Ureter (tissue), 1 donor: Measurements from ENCODE around the gene OR10G4. TPM values are rescaled to one million over a fixed set of nuclear protein-coding genes. Genes with fewer than 3 reads are reported as not detected.
"Not testable (repeated sequence)": the region's sequence is repeated elsewhere in the genome, so short reads cannot be mapped to it uniquely, and the experiment has no call there.

Experiments
- DNase-seq: peaks from one replicate; pipeline ENCODE4 v3.0.0-alpha.2; 2020; ENCODE audit warnings: low spot score
- total RNA-seq: library from RNA; stranded (reverse); gene quantifications from one replicate; pipeline ENCODE4 v1.2.4, GENCODE V29; 2023
- donor health status: DM: yes; HTN: yes; CAD: no.

Gene OR10G4, protein sequence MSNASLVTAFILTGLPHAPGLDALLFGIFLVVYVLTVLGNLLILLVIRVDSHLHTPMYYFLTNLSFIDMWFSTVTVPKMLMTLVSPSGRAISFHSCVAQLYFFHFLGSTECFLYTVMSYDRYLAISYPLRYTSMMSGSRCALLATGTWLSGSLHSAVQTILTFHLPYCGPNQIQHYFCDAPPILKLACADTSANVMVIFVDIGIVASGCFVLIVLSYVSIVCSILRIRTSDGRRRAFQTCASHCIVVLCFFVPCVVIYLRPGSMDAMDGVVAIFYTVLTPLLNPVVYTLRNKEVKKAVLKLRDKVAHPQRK
- total RNA-seq: not detected

- DNase-seq: no peak
Measured at GRCh38 chr11:124012697-124013096, at the start of gene OR10G4. TSS of gene OR10G4 (plus strand) at chr11:124012997. CDS start at chr11:124015575, 2,578 bp downstream.

GRCh38 chr11:123973816-123974215 lies 39.0 kb upstream of the OR10G4 start:
- no peak for DNase-seq

DNA sequence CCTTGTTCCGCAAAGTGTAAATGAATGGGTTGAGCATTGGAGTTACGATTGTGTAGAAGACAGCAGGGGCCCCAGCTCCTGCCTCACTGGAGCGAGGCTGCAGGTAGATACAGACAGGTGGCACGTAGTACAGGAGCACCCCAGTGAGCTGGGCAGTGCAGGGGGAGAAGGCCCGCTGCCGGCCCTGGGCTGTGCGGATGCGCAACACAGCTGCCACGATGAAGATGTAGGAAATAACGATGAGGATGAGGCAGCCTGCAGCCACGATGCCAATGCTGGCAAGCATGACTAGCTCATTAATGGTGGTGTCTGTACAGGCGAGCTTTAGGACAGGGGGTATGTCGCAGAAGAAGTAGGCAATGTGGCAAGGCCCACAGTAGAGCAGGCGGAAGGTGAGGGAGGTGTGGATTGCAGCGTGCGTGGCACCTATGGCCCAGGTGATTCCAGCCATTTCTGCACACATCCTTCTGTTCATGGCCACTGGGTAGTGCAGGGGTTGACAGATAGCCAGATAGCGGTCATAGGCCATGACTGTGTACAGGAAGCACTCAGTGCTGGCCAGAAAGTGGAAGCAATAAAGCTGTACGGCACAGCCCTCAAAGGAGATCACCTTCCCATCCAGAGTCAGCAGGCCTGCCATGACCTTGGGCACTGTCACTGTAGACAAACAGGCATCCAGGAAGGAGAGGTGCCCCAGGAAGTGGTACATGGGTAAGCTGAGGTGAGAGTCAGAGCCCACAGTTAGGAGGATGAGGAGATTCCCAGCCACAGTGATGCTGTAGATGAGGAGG lies 35.8 kb upstream of the OR10G4 start:
- no peak for DNase-seq

DNA sequence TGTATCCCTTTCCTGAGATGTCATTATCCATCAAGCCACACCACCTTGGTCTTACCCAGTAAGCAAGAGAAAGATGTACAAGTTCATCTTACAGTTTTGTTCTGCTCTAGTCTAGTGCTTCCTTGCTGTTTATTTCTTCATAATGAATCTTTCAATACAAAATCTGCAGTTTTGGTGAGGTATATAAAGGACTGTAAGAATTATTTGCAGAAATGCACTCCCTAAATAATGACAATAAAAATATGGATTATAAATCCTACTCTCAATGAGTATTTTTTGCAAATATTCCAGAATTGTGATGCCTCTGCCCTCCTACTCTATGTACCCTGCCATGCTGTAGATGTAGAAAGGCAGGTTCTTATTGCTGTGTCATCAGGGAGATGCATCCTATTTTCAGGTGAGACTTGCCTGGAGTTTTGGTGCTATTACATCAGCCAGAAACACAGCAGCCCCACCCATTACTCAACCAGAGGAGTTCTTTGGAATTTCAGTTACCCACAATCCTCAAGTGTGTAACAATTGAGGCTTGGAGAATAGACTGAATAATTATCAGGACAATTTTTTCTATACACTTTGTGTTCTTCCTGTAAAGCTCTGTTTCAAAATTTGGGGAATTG lies 35.0 kb upstream of the OR10G4 start, which contains the start of gene OR10S1:
Gene OR10S1 (minus strand): TSS at position 51 of the 617 bp plus-strand sequence. CDS start 117 bp downstream, outside the sequence.
- DNase-seq: no peak

DNA sequence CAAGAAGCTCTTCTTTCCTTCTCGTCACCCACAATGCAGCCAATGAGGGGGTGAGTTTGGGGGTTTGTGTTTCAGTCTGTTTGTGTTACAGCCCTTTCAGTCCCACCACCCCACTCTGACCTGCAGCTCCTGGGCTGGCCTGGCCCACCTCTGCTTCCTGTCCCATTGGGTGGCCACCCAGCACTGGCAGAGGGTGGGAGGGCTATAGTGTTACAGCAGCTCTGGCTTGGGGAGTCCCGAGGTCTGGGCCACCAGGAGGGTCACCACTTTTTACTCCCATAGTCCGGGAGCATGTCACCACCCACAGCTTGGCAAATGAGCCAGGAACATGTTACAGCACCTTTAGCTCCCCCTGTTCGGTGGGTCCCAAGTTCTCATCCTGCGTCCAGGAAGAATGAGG lies 33.5 kb upstream of the OR10G4 start:
- DNase-seq: no peak

DNA sequence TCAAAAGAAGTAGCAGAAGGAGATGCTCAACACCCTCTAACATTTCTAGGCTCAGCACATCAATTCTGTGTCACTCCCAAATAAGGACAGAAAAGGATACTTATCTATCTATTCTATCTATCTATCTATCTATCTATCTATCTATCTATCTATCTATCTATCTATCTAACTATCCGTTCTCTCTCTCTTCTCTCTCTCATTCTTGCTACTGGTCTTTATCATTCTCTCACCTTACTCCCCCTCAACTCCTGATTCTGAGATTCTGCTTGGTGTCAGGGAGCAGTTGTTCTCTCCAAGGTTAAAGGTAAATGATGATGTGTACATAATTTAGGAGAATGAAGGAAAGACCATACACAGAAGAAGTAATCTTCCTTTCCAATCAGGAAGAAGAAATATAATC lies 17.7 kb upstream of the OR10G4 start, which contains the start of gene OR10G6:
Gene OR10G6 (minus strand): TSS at position 43 of the 400 bp plus-strand sequence. CDS start 0 bp downstream, at position 43.
- DNase-seq: no peak

- DNase-seq: not testable (repeated sequence)
Measured at GRCh38 chr11:124015837-124016236, 3.0 kb downstream of the OR10G4 start.

DNA sequence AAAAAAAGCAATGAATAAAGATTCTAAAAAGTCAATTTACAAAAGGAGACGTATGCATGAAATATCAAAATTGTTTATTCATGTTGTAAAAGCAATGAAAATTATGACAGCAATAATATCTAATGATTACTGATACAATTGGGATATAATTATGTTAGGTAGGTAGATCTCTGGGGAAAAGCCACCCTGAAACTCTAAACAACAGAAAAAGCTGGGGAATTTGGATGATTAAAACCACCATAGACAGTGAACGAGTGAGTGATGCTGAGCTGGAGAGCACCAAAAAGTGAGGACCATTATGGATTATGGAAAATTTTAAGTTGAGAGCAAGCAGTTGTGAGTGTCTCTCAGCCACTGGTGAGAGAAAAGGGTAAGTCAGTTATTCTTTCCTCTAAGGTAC lies 13.7 kb downstream of the OR10G4 start, which contains the start of gene OR10G8:
Gene OR10G8 (plus strand): TSS at position 301 of the 400 bp plus-strand sequence. CDS start 2,825 bp downstream, outside the sequence.
- no peak for DNase-seq

DNA sequence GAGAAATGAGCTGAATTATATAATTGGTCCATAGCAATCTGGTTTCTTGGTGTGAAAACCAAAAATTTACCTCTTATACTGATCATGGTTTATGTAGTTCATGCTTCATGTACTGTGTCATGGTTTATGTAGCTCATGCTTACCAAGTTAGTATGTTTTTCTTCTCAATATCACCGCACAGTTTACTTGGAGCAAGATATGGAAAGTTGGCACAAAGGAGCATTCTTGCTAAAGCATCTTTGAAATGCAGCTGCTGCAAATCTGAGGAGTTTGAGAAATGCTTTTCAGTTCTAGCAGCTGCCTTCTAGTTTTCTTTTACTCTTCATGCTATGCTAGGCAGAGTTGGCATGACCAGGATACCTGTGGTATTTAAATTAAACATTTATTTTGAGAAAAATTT lies 23.9 kb downstream of the OR10G4 start:
- DNase-seq: no peak

DNA sequence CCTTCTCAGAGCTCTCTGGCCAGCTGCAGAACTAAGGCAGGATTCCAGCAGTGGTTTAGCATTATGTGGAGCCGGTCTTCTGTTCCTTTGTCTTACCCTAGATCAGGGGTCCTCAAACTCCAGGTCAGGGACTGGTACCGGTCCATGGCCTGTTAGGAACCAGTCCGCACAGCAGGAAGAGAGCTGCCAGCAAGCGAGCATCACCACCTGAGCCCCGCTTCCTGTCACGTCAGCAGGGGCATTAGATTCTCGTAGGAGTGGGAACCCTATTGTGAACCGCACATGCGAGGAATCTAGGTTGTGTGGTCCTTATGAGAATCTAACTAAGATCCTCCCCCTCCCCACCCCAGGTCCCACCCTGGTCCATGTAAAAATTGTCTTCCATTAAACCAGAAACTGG lies 26.8 kb downstream of the OR10G4 start:
- DNase-seq: no peak

DNA sequence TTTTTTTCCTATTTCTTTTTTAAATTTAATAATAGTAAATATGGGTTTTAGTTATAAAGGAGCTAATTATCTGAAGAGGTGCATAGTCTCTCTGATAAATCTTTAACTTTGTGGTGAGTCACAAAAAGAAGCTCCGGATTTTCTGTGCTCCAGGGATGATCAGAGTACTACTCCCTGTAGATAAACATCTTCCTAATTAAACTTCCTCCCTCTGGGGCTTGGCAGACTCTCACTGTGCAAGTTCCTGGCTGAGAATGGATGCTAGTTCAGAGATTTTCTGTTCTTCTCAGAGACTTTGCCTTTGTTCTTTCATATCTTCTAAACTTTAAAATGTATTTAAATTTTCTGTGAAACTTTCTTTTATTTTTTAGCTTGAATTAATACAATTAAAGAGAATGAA lies 28.5 kb downstream of the OR10G4 start, which contains the start of gene OR10G7:
Gene OR10G7 (minus strand): TSS at position 72 of the 400 bp plus-strand sequence. CDS start 2,324 bp downstream, outside the sequence.
- DNase-seq: no peak

- DNase-seq: no peak
Measured at GRCh38 chr11:124043420-124043819, 30.6 kb downstream of the OR10G4 start.

DNA sequence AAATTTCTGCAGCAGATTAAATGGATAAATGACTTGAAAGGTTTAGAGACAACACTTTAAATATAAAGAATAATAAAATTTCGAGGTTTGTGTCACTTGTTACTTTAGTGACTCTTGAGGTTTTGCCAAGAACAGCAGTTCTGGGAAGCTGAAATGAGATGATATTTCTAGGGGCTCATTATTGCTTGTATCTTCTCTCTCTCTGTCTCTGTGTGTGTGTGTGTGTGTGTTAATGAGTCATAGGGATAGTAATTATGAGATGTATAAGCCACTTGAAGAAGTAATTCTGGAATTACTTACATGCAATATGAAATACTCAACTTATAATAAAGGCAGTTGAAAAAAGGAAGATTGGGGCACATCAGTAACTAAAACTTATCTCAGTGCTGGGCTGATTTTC lies 38.0 kb downstream of the OR10G4 start:
- no peak for DNase-seq

- DNase-seq: no peak
Measured at GRCh38 chr11:124052966-124053365, 40.2 kb downstream of the OR10G4 start.

Other genes starting within 250 kb of the OR10G4 start
- gene OR6M1, start 206.6 kb upstream of the OR10G4 start, total RNA-seq: not detected
- not detected for gene TMEM225, start 127.3 kb upstream of the OR10G4 start, total RNA-seq
- not detected for gene OR8D4, start 110.8 kb upstream of the OR10G4 start, total RNA-seq
- not detected for gene OR4D5, start 73.4 kb upstream of the OR10G4 start, total RNA-seq
- not detected for gene OR6T1, start 69.2 kb upstream of the OR10G4 start, total RNA-seq
- not detected for gene OR10S1, start 35.2 kb upstream of the OR10G4 start, total RNA-seq
- not detected for gene OR10G6, start 17.8 kb upstream of the OR10G4 start, total RNA-seq
- not detected for gene OR10G9, start 10.0 kb downstream of the OR10G4 start, total RNA-seq
- gene OR10G8, start 13.8 kb downstream of the OR10G4 start, total RNA-seq: not detected
- not detected for gene OR10G7, start 28.3 kb downstream of the OR10G4 start, total RNA-seq
- gene VWA5A, start 102.5 kb downstream of the OR10G4 start, total RNA-seq: 46.3 TPM
- gene OR10D3, start 170.3 kb downstream of the OR10G4 start, total RNA-seq: not detected
- not detected for gene OR8G1, start 228.1 kb downstream of the OR10G4 start, total RNA-seq
- gene OR8G5, start 243.4 kb downstream of the OR10G4 start, total RNA-seq: not detected